GM13977 (cell line): ENCODE measurements around the gene RACGAP1.
"Not testable (repeated sequence)": the region's sequence is repeated elsewhere in the genome, so short reads cannot be mapped to it uniquely, and the experiment has no call there.

Experiments used
- DNase-seq: peaks from one replicate; pipeline ENCODE4 v3.0.0; 2012; ENCODE audit warnings: low spot score
- CTCF ChIP-seq: IDR thresholded peaks from 2 replicates; pipeline ENCODE4 v1.5.1; 2012; ENCODE audit warnings: mild to moderate bottlenecking, control low read depth; ENCODE audit not compliant: insufficient read depth; ENCODE audit errors: extremely low read depth, missing control alignments
- in situ Hi-C: fragments of 300-500 bp; cut with MboI; formaldehyde crosslinking; loops from one replicate; pipeline ENCODE4 v1.12.0; 2022; ENCODE audit warnings: low sequenced_read_pairs, low pct_unique_long_range_greater_than_20kb, mixed read lengths, inconsistent platforms; ENCODE audit not compliant: unreplicated experiment

Gene RACGAP1

GRCh38 chr12:50003595-50003994, 21.7 kb downstream of the RACGAP1 start:
- TF ChIP-seq CTCF, result no peak
- in situ Hi-C loops, result no loop called here
- no peak for DNase-seq

- in situ Hi-C loops, result no loop called here
- no peak for TF ChIP-seq CTCF
Measured at GRCh38 chr12:49998453-49998852, 26.8 kb downstream of the RACGAP1 start.

GRCh38 chr12:49990273-49990672, 35.0 kb downstream of the RACGAP1 start:
- in situ Hi-C loops, result no loop called here
- TF ChIP-seq CTCF, result no peak
- DNase-seq, result no peak

More at GRCh38 chr12:49998453-49998852, 26.8 kb downstream of the RACGAP1 start:
- no peak for DNase-seq

GRCh38 chr12:49989400-49989799, 35.9 kb downstream of the RACGAP1 start:
- DNase-seq, in situ Hi-C loops: not testable (repeated sequence)

GRCh38 chr12:49987625-49988303, 37.5 kb downstream of the RACGAP1 start:
- no peak for TF ChIP-seq CTCF
- in situ Hi-C loops, result no loop called here
- DNase-seq, result no peak

- in situ Hi-C loops, DNase-seq: not testable (repeated sequence)
Measured at GRCh38 chr12:49986476-49986875, 38.8 kb downstream of the RACGAP1 start.

GRCh38 chr12:49985981-49986380, 39.3 kb downstream of the RACGAP1 start:
- TF ChIP-seq CTCF, result no peak
- no peak for DNase-seq
- in situ Hi-C loops, result no loop called here
